ENCODE data around the gene USP12.
"Not testable (repeated sequence)": the region's sequence is repeated elsewhere in the genome, so short reads cannot be mapped to it uniquely, and the experiment has no call there.

USP12 gene

GRCh38 chr13:27147530-27148170, 24.0 kb downstream of the USP12 start:
- no peak for DNase-seq

GRCh38 chr13:27141746-27142145, 29.9 kb downstream of the USP12 start:
- no peak for DNase-seq

DNA sequence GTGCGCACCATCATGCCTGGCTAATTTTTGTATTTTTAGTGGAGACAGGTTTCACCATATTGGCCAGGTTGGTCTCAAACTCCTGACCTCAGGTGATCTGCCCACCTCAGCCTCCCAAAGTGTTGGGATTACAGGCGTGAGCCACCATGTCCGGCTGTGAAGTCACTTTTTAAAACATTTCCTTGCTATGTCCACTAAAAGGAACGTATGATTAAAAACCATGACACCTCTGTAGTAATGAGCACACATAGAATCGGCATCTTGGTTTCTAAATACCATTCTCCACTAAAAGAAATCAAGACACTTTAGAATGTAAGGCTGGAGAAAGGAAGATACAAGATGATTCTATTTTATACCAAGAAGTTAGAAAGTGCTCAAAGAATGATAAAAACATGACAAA, 30.5 kb downstream of the USP12 start:
- not testable (repeated sequence) for DNase-seq

GRCh38 chr13:27140060-27140459, 31.6 kb downstream of the USP12 start:
- DNase-seq: no peak

- no peak for DNase-seq
Observed at GRCh38 chr13:27139565-27139964, 32.0 kb downstream of the USP12 start.

GRCh38 chr13:27138457-27139093, 33.0 kb downstream of the USP12 start:
- DNase-seq: no peak

- DNase-seq: peak; percentile 68
Observed at GRCh38 chr13:27137759-27138158, 33.9 kb downstream of the USP12 start.

DNA sequence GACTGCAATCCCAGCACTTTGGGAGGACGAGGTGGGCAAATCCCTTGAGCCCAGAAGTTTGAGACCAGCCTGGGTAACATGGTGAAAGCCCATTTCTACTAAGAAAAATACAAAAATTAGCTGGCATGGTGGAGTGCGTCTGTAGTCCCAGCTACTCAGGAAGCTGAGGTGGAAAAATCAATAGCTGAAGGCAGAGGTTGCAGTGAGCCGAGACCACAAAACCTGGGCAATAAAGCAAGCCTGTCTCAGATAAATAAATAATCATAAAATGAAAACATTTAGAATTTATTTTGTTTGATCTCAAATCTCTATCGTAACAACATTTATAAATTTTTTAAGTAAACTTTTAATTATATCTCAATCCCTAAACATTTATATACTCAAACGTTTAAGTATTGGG, 36.6 kb downstream of the USP12 start:
- DNase-seq: no peak

- DNase-seq: no peak
Observed at GRCh38 chr13:27133889-27134288, 37.7 kb downstream of the USP12 start.

DNA sequence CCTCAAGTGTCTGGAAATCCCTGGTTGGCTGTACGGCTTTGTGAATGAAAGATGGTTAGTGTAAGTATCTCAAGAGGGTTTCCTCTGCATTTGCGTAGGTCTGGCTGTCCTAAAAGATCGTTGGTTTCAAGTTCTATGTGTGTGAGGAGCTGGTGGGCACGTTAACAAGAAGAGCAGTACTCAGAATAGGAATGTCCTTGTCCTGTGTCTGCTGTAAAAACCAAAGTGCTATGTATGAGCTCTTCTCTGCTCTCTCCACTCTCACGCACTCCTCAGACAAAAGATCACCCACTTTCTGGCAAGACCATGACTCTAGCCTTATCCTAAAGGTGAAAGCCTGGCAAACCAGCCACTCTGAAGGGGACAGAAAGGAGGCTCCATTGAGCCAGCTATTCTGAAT, 39.1 kb downstream of the USP12 start:
- DNase-seq: no peak

GRCh38 chr13:27131906-27132305, 39.7 kb downstream of the USP12 start:
- DNase-seq: no peak

GRCh38 chr13:27130979-27131623, 40.5 kb downstream of the USP12 start:
- no peak for DNase-seq

GRCh38 chr13:27130223-27130978, 41.2 kb downstream of the USP12 start:
- DNase-seq: no peak

DNA sequence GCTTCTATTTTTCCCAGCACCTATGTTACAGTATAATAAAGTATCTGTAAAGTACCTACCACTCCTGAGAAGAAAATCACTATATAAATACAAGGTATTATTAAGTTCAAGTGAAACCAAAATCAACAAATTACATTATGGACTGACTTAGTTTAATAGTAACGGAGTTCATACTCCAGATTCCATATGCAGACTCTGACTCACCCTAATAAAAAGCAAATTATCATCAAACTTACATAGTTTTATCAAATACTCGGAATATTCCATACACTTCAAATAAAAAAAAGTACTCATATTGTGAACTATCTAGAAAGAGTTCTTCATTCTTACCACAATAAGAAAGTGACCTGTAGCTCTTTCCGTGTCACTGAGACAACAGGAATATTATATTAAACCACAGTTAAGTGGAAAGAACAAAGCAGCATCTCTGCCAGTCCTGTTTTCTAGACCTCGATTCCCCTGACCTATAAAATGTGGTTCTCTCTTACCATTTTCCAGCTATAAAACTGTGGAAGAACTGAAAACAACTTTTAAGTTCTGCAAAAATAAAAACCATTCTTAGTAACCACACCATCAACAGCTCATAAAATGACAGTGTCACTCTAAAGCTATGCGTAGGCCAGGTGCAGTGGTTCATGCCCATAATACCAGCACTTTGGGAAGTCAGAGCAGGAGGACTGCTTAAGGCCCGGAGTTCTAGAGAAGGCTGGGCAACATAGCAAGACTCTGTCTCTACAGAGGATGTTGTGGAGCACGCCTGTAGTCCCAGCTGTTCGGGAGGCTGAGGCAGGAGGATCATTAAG, 42.6 kb downstream of the USP12 start:
- DNase-seq: no peak

DNA sequence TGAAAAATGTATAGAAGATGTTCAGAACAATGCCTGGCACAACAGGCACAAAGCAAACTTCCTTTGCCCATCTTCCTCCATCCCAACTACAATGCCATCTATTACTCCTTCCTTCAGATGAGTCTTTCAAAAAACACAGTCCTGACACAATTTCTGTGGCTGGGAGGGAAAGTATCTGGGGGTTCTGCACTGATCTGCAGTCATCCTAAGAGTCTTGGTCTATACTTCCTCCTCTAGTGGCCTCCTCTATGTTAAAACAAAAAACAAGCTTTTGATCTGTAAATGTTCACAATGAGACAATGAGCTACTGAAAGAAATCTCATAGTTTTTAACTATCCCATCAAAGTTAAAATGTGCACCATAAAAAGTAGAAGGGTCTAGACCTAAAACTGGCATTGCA, 44.8 kb downstream of the USP12 start:
- DNase-seq: no peak

DNA sequence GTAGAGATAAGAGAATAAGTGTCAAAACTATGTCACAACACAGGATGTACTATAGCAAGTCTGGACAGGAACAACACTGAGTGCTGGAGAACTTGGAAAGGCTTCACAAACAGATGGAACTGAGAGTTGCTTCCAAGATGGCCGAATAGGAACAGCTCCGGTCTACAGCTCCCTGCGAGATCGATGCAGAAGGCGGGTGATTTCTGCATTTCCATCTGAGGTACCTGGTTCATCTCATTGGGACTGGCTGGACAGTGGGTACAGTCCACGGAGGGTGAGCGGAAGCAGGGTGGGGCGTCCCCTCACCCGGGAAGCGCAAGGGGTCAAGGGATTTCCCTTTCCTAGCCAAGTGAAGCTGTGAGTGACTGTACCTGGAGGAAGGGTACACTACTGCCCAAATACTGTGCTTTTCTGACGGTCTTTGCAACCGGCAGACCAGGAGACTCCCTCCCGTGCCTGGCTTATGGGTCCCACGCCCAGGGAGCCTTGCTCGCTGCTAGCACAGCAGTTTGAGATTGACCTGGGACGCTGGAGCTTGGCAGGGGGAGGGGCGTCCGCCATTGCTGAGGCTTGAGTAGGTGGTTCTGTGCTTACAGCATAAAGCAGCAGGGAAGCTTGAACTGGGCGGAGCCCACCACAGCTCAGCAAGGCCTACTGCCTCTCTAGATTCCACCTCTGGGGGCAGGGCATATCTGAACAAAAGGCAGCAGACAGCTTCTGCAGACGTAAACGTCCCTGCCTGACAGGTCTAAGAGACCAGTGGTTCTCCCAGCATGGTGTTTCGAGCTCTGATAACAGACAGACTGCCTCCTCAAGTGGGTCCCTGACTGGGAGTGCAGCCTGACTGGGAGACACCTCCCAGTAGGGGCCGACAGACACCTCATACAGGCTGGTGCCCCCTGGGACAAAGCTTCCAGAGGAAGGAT, 46.0 kb downstream of the USP12 start:
- no peak for DNase-seq

- no peak for DNase-seq
Observed at GRCh38 chr13:27124571-27124970, 47.0 kb downstream of the USP12 start.

GRCh38 chr13:27123445-27123844, 48.2 kb downstream of the USP12 start:
- DNase-seq: not testable (repeated sequence)

- DNase-seq: no peak
Observed at GRCh38 chr13:27122036-27122435, 49.6 kb downstream of the USP12 start.

GRCh38 chr13:27120811-27121210, 50.8 kb downstream of the USP12 start:
- DNase-seq: no peak

GRCh38 chr13:27120011-27120410, 51.6 kb downstream of the USP12 start:
- DNase-seq: no peak
